Nephron progenitor cell (in vitro differentiated cells): ENCODE measurements around the gene TPRX2.
"Not testable (repeated sequence)": the region's sequence is repeated elsewhere in the genome, so short reads cannot be mapped to it uniquely, and the experiment has no call there.

Experiments used
- DNase-seq: peaks from one replicate; pipeline ENCODE4 v3.0.0; 2021
- H3K27ac Mint-ChIP-seq: 2 replicates; pipeline ENCODE4 v1.8.0; 2021; ENCODE audit warnings: mild to moderate bottlenecking, moderate library complexity, mixed read lengths
- H3K27me3 Mint-ChIP-seq: 2 replicates; pipeline ENCODE4 v1.8.0; 2021; ENCODE audit warnings: mild to moderate bottlenecking, low read depth, mixed read lengths; ENCODE audit not compliant: poor library complexity
- H3K36me3 Mint-ChIP-seq: 2 replicates; pipeline ENCODE4 v1.8.0; 2021; ENCODE audit warnings: low read depth, mixed read lengths
- H3K4me1 Mint-ChIP-seq: 2 replicates; pipeline ENCODE4 v1.8.0; 2021; ENCODE audit warnings: mixed read lengths
- H3K4me3 Mint-ChIP-seq: 2 replicates; pipeline ENCODE4 v1.8.0; 2021; ENCODE audit warnings: mild to moderate bottlenecking, moderate library complexity, mixed read lengths
- H3K9me3 Mint-ChIP-seq: 2 replicates; pipeline ENCODE4 v1.8.0; 2021; ENCODE audit warnings: mild to moderate bottlenecking, moderate library complexity, mixed read lengths
- CTCF ChIP-seq: fragments of 200-600 bp; sonication (generic); IDR thresholded peaks from 2 replicates; pipeline ENCODE4 v1.5.0; 2021; ENCODE audit warnings: antibody characterized with exemption

The TPRX2 gene

DNA sequence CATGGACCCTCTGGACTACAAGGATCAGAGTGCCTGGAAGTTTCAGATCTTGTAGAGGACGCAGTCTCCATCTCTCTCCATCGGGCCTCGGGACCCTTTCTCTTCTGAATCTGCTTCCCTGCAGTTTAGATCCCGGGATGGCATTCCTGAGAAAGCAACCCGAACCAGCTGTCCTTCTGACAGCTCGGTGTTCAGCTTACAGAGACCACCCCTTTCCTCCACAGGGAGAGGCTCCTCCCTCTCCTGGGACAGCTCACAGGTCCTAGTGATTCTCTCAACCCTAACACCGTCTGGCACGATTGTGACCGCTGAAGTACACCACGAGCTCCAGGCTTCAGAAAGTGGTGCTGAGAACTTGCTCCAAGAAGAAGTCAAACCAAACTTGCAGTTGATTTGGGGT, 19.1 kb upstream of the TPRX2 start:
- Mint-ChIP-seq H3K4me3 (peak overlapping the region; percentile 43), H3K9me3 (no peaks in the 10 kb centered on the region), H3K27me3 (peaks cover 7% of the 10 kb centered on the region), H3K27ac (peak overlapping the region; percentile 60), H3K36me3 (no peaks in the 10 kb centered on the region), H3K4me1 (peaks cover 30% of the 10 kb centered on the region)
- TF ChIP-seq CTCF, result no peak
- peak; percentile 59 for DNase-seq

DNA sequence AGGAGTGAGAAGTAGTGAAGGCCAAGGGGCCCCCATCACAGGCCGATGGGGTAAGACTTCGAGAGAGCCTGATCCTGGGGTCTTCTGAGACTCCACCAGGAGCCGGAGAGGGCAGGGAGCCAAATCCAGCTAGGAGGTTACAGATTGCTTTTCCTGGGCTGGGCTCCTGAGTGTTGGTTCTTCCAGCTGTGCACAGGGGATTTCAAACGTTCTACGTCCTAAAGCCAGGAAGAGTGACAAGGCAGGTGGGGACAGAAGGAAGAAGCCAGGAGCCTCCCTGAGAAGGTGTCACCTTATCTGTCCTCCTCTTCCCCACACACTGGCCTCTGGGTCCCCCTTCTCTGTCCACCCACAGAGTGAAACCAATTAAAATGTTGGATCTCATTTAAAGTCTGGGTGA, 16.1 kb upstream of the TPRX2 start:
- Mint-ChIP-seq H3K27me3 (peaks cover 17% of the 10 kb centered on the region), H3K36me3 (no peaks in the 10 kb centered on the region), H3K4me3 (no peak overlapping the region), H3K27ac (peak overlapping the region; percentile 76), H3K4me1 (peaks cover 30% of the 10 kb centered on the region), H3K9me3 (no peaks in the 10 kb centered on the region)
- TF ChIP-seq CTCF, result no peak
- DNase-seq, result no peak

DNA sequence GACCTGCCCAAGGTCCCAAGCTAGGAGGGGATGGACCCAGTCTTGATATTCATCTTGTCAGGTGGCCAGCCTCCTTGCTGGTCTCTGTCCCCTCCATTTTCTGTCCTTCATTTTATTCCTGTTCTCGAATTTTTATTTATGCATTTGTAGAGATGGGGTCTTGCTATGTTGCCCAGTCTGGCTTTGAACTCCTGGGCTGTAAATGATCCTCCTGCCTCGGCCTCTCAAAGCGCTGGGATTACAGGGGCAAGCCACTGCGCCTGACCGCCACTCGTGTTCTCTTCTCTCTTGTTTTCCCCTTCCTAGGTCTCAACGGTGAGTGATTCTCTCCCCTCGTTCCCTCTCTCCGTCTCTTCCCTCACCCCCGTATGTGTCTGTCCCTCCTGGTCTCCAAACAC, 10.6 kb upstream of the TPRX2 start:
- peaks cover 24% of the 10 kb centered on the region for H3K4me1 Mint-ChIP-seq
- H3K36me3 Mint-ChIP-seq, result no peaks in the 10 kb centered on the region
- no peak for DNase-seq
- peaks cover 50% of the 10 kb centered on the region for H3K27me3 Mint-ChIP-seq
- TF ChIP-seq CTCF, result no peak
- peak overlapping the region; percentile 23 for H3K4me3 Mint-ChIP-seq
- no peak overlapping the region for H3K27ac Mint-ChIP-seq
- H3K9me3 Mint-ChIP-seq, result no peaks in the 10 kb centered on the region

- Mint-ChIP-seq H3K4me1 (peaks cover 20% of the 10 kb centered on the region), H3K27me3 (peaks cover 53% of the 10 kb centered on the region), H3K27ac (no peak overlapping the region), H3K4me3 (peak overlapping the region; percentile 23), H3K9me3 (no peaks in the 10 kb centered on the region), H3K36me3 (no peaks in the 10 kb centered on the region)
- TF ChIP-seq CTCF, result peak; percentile 69
- peak; percentile 67 for DNase-seq
Observed at GRCh38 chr19:47848823-47849473, 10.1 kb upstream of the TPRX2 start.

DNA sequence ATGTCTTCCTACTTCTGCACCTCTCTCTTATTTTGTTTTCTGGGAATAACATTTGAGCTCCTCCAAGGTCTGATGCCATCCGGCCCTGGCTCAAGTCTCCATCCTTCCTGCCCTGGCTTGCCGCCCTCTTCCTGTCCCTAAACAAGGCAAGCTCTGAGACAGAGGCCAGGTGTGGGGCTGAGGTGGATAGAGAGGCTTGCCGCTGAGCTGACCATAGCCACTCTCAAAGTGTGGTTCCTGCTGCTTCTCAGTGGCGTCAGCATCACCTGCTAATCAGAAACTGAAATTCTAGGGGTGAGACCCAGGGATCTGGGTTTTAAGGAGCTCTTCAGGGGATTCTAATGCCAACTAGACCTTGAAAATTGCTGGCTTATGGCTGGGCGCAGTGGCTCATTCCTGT, 6.0 kb upstream of the TPRX2 start:
- Mint-ChIP-seq H3K4me1 (peaks cover 17% of the 10 kb centered on the region), H3K36me3 (no peaks in the 10 kb centered on the region), H3K27ac (no peak overlapping the region), H3K27me3 (peaks cover 55% of the 10 kb centered on the region), H3K9me3 (no peaks in the 10 kb centered on the region), H3K4me3 (no peak overlapping the region)
- TF ChIP-seq CTCF, result no peak
- DNase-seq, result no peak

GRCh38 chr19:47854459-47854858, 4.6 kb upstream of the TPRX2 start:
- H3K9me3 Mint-ChIP-seq, result no peaks in the 10 kb centered on the region
- no peak overlapping the region for H3K27ac Mint-ChIP-seq
- no peak for DNase-seq
- peaks cover 42% of the 10 kb centered on the region for H3K27me3 Mint-ChIP-seq
- H3K4me3 Mint-ChIP-seq, result no peak overlapping the region
- no peaks in the 10 kb centered on the region for H3K36me3 Mint-ChIP-seq
- peaks cover 6% of the 10 kb centered on the region for H3K4me1 Mint-ChIP-seq
- no peak for TF ChIP-seq CTCF

DNA sequence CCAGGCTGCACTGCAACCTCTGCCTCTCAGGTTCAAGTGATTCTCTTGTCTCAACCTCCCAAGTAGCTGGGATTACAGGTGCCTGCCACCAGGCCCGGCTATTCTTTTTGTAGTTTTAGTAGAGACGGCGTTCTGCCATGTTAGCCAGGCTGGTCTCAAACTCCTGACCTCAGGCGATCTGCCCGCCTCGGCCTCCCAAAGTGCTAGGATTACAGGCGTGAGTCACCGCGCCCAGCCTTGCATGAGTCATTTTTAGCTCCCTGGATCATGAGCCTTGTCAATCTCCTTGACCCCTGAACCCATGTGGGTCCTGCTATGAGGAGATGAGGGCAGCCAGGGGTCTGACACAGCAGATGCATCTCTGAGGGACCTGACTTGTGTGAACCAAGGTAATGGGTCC, 804 bp upstream of the TPRX2 start:
- DNase-seq, H3K4me3 Mint-ChIP-seq, H3K27ac Mint-ChIP-seq, H3K36me3 Mint-ChIP-seq, H3K9me3 Mint-ChIP-seq, H3K4me1 Mint-ChIP-seq: not testable (repeated sequence)
- H3K27me3 Mint-ChIP-seq, result peaks cover 16% of the 10 kb centered on the region

DNA sequence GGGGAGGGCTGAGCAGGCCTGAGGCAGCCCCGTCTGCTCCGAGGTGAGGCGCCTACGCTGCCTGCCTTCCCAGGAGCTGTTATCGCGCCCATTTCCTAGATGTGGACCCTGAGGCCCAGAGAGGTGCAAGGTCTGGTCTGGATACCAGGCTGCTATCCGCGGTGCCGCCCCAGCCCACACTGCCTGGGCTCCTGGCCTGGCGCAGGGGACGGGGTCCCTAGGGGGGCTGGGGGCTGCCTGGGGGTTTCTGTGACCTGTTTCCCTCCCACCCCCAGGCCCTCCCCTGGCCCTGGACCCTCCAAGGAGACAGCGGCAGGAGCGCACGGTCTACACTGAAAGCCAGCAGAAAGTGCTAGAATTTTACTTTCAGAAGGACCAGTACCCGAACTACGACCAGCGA, 803 bp downstream of the TPRX2 start:
- H3K9me3 Mint-ChIP-seq, H3K36me3 Mint-ChIP-seq, H3K4me3 Mint-ChIP-seq, H3K4me1 Mint-ChIP-seq, H3K27ac Mint-ChIP-seq, DNase-seq: not testable (repeated sequence)
- H3K27me3 Mint-ChIP-seq, result peaks cover 13% of the 10 kb centered on the region
